CD14-positive monocyte (primary cell): Measurements from ENCODE around the gene PCCA. TPM values are rescaled to one million over a fixed set of nuclear protein-coding genes. Genes with fewer than 3 reads are reported as not detected.

Experiments
- DNase-seq, 3 donors: peaks; one replicate each; pipeline ENCODE4 v3.0.0-alpha.2; 2011 to 2022
- H2AFZ ChIP-seq: 2 replicates; pipeline ENCODE4 v1.6.0; 2012; ENCODE audit warnings: mild to moderate bottlenecking, low read depth, low read length, inconsistent platforms; ENCODE audit not compliant: insufficient read depth, poor library complexity, severe bottlenecking
- H3K27ac ChIP-seq, 2 donors: 1 replicate in 1 of 2; 2 replicates in 1 of 2; pipeline ENCODE4 v1.5.1; 2012 to 2013; ENCODE audit warnings: low read length in 2 of 2, control low read depth in 1 of 2, inconsistent platforms in 1 of 2, low read depth in 1 of 2, mild to moderate bottlenecking in 1 of 2
- H3K27me3 ChIP-seq, 2 donors: one replicate each; pipeline versions ENCODE4 v1.6.0 to v1.6.1; 2011 to 2013; ENCODE audit warnings: low read length in 2 of 2; ENCODE audit not compliant: control insufficient read depth in 2 of 2, insufficient read depth in 2 of 2
- H3K36me3 ChIP-seq, 2 donors: replicated peaks in 1 of 2; 1 replicate in 1 of 2; 2 replicates in 1 of 2; pipeline versions ENCODE4 v1.5.1 to v1.6.1; 2012 to 2013; ENCODE audit warnings: low read length in 2 of 2, control low read depth in 1 of 2, inconsistent platforms in 1 of 2, mild to moderate bottlenecking in 1 of 2; ENCODE audit not compliant: insufficient read depth in 2 of 2, control insufficient read depth in 1 of 2
- H3K4me1 ChIP-seq, 2 donors: 1 replicate in 1 of 2; 2 replicates in 1 of 2; pipeline versions ENCODE4 v1.5.1 to v1.6.1; 2012 to 2013; ENCODE audit warnings: low read length in 2 of 2, control low read depth in 1 of 2, inconsistent platforms in 1 of 2, mild to moderate bottlenecking in 1 of 2, moderate library complexity in 1 of 2; ENCODE audit not compliant: insufficient read depth in 2 of 2, control insufficient read depth in 1 of 2
- H3K4me2 ChIP-seq: replicated peaks from 2 replicates; pipeline ENCODE3; 2012; ENCODE audit warnings: low read length, moderate library complexity, mild to moderate bottlenecking; ENCODE audit not compliant: poor library complexity, severe bottlenecking; ENCODE audit errors: extremely low read depth
- H3K4me3 ChIP-seq, 3 experiments: fragments of 200-600 bp in 1 of 3; sonication (generic) in 1 of 3; replicated peaks in 1 of 3; 1 replicate in 2 of 3; 2 replicates in 1 of 3; pipeline ENCODE4 v1.5.1; 2011 to 2013; ENCODE audit warnings: low read length in 3 of 3, mild to moderate bottlenecking in 3 of 3, control low read depth in 2 of 3, low read depth in 2 of 3, inconsistent platforms in 1 of 3, moderate library complexity in 1 of 3
- H3K79me2 ChIP-seq: 2 replicates; pipeline ENCODE4 v1.6.0; 2012; ENCODE audit warnings: mild to moderate bottlenecking, control low read depth, inconsistent platforms, low read length, moderate library complexity; ENCODE audit not compliant: insufficient read depth
- H3K9ac ChIP-seq: 2 replicates; pipeline ENCODE4 v1.6.0; 2017; ENCODE audit warnings: low read length, mild to moderate bottlenecking; ENCODE audit not compliant: insufficient read depth, poor library complexity, severe bottlenecking
- H3K9me3 ChIP-seq, 2 donors: replicated peaks in 1 of 2; 1 replicate in 1 of 2; 2 replicates in 1 of 2; pipeline versions ENCODE4 v1.5.1 to v1.6.1; 2012 to 2013; ENCODE audit warnings: low read length in 2 of 2, control low read depth in 1 of 2; ENCODE audit not compliant: control insufficient read depth in 1 of 2, insufficient read depth in 1 of 2
- H4K20me1 ChIP-seq: 2 replicates; pipeline ENCODE4 v1.6.0; 2012; ENCODE audit warnings: mild to moderate bottlenecking, low read length, control low read depth, moderate library complexity; ENCODE audit not compliant: insufficient read depth
- H3K27ac Mint-ChIP-seq, 7 donors: one replicate each; pipeline ENCODE4 v1.8.0; 2020; ENCODE audit warnings: mild to moderate bottlenecking in 7 of 7, mixed read lengths in 7 of 7, moderate library complexity in 6 of 7, inconsistent platforms in 2 of 7
- H3K27me3 Mint-ChIP-seq, 3 donors: one replicate each; pipeline ENCODE4 v1.8.0; 2021 to 2022; ENCODE audit warnings: low read depth in 3 of 3, mild to moderate bottlenecking in 3 of 3, mixed read lengths in 3 of 3, moderate library complexity in 3 of 3, inconsistent platforms in 1 of 3
- H3K36me3 Mint-ChIP-seq, 2 donors: one replicate each; pipeline ENCODE4 v1.8.0; 2020; ENCODE audit warnings: mixed read lengths in 2 of 2, inconsistent platforms in 1 of 2, mild to moderate bottlenecking in 1 of 2
- H3K4me1 Mint-ChIP-seq: one replicate; pipeline ENCODE4 v1.8.0; 2020; ENCODE audit warnings: mild to moderate bottlenecking, mixed read lengths
- H3K4me3 Mint-ChIP-seq, 2 donors: one replicate each; pipeline ENCODE4 v1.8.0; 2020; ENCODE audit warnings: mild to moderate bottlenecking in 2 of 2, mixed read lengths in 2 of 2, moderate library complexity in 1 of 2
- H3K9me3 Mint-ChIP-seq, 7 donors: one replicate each; pipeline ENCODE4 v1.8.0; 2020 to 2022; ENCODE audit warnings: mixed read lengths in 7 of 7, mild to moderate bottlenecking in 6 of 7, moderate library complexity in 6 of 7, inconsistent platforms in 2 of 7
- CTCF ChIP-seq: fragments of 200-600 bp; IDR thresholded peaks from one replicate; pipeline ENCODE4 v1.8.0; 2022; ENCODE audit warnings: antibody characterized with exemption, mild to moderate bottlenecking
- WGBS: methylation state at CpG from one replicate; pipeline ENCODE4 v1.1.5; 2013; ENCODE audit warnings: missing lambda C conversion rate; ENCODE audit not compliant: insufficient coverage; 5-methylcytosine and 5-hydroxymethylcytosine counted together
- intact Hi-C, 2 donors: fragments of 100-400 bp; cut with micrococcal nuclease; formaldehyde crosslinking; loops; one replicate each; pipeline versions ENCODE4 v1.15.0 to v1.15.1; 2023
- polyA plus RNA-seq, 3 donors: library from polyadenylated mRNA; depleted of rRNA in 1 of 3; unstranded in 2 of 3; stranded (reverse) in 1 of 3; fragments of 300-500 nt in 2 of 3; fragments of >200 nt in 1 of 3; fragmentation: Illumina TruSeq in 2 of 3; gene quantifications; 1 replicate in 2 of 3; 2 replicates in 1 of 3; pipeline ENCODE4 v1.2.3, GENCODE V29; 2012 to 2021

Gene PCCA
- polyA plus RNA-seq, 3 donors, result 4.4 to 13.5 (median 11.9) TPM

DNA sequence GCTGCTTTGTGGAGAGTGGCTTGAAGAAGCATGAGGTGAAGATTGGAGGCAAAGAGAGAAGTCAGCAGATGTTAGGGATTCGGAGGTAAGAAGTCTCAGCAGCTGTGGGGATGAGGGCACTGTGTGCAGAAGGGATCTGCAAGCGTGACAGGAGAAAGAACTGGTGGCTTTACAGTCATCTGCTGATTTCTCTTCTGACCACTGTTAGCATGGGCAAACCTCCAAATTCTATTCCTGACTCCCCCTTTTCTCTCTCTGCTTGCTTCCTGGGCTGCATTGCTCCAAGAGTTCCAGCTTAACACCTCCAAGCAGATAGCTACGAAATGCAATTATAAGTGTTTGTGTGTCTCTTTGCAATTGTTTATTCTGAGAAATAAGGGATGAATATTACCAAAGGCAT, 340.1 kb downstream of the PCCA start:
- peaks cover 7% of the 10 kb centered on the region for H3K4me1 Mint-ChIP-seq
- H3K27me3 ChIP-seq, result no peaks in the 10 kb centered on the region
- no peak overlapping the region for H3K27ac ChIP-seq
- H3K27me3 Mint-ChIP-seq, result no peaks in the 10 kb centered on the region
- no peaks in the 10 kb centered on the region for H3K9me3 ChIP-seq
- no peak for TF ChIP-seq CTCF
- intact Hi-C loops, result loop anchor here in 1 of 2 donors (10.0 kb wide), 1 partner anchor 86 kb away; no protein-coding TSS in a partner anchor
- no peaks in the 10 kb centered on the region for H4K20me1 ChIP-seq
- H3K9ac ChIP-seq, result no peak overlapping the region
- peak overlapping the region in 1 of 7 donors; percentile 43 for H3K27ac Mint-ChIP-seq
- WGBS, result 100% methylated on average over 2 of the region's 3 CpGs
- no peak overlapping the region for H2AFZ ChIP-seq
- H3K36me3 ChIP-seq, result no peaks in the 10 kb centered on the region
- no peaks in the 10 kb centered on the region for H3K79me2 ChIP-seq
- no peak overlapping the region for H3K4me2 ChIP-seq
- peaks cover 0 to 3% (median 2%) of the 10 kb centered on the region in 7 donors for H3K9me3 Mint-ChIP-seq
- no peak overlapping the region for H3K4me3 Mint-ChIP-seq
- DNase-seq, result no peak
- no peak overlapping the region for H3K4me3 ChIP-seq
- peaks cover 0 to 4% of the 10 kb centered on the region in 2 donors for H3K4me1 ChIP-seq
- peaks cover 4 to 14% of the 10 kb centered on the region in 2 donors for H3K36me3 Mint-ChIP-seq

GRCh38 chr13:100432611-100433010, 343.7 kb downstream of the PCCA start:
- Histone ChIP-seq H3K79me2 (no peaks in the 10 kb centered on the region), H2AFZ (no peak overlapping the region), H3K4me3 (no peak overlapping the region), H3K9me3 (no peaks in the 10 kb centered on the region), H3K27ac (no peak overlapping the region), H3K36me3 (no peaks in the 10 kb centered on the region), H3K9ac (no peak overlapping the region), H3K4me1 (no peaks in the 10 kb centered on the region), H4K20me1 (no peaks in the 10 kb centered on the region), H3K4me2 (no peak overlapping the region), H3K27me3 (no peaks in the 10 kb centered on the region)
- Mint-ChIP-seq H3K9me3 (peaks cover 0 to 7% (median 0%) of the 10 kb centered on the region in 7 donors), H3K27ac (no peak overlapping the region), H3K4me3 (no peak overlapping the region), H3K36me3 (peaks cover 7 to 16% of the 10 kb centered on the region in 2 donors), H3K4me1 (peaks cover 2% of the 10 kb centered on the region), H3K27me3 (no peaks in the 10 kb centered on the region)
- intact Hi-C loops, result no loop called here
- DNase-seq, result no peak
- no peak for TF ChIP-seq CTCF
- no CpG with 5 or more reads among the region's 2 CpGs for WGBS
